ENCODE results near the gene PROB1. TPM values are rescaled to one million over a fixed set of nuclear protein-coding genes. Genes with fewer than 3 reads are reported as not detected.

PROB1 gene
- total RNA-seq, 1 experiment from 2014 or later: 3.4 TPM

- H3K4me3 Mint-ChIP-seq: peak within 1 kb of the TSS; percentile 91 to 94
These were observed 9.0 kb upstream of the PROB1 start, which contains the start of gene SPATA24 for GRCh38 chr5:139403787-139404483. TSS of gene SPATA24 (minus strand) at chr5:139404089. CDS start at chr5:139404060, 29 bp downstream.

More at GRCh38 chr5:139403787-139404483, 9.0 kb upstream of the PROB1 start, which contains the start of gene SPATA24:
- peak within 1 kb of the TSS; percentile 51 for H2AFZ ChIP-seq (ENCODE audit: low read length)
- no peak within 1 kb of the TSS for H3K56ac ChIP-seq (ENCODE audit: insufficient read length, low read depth, low read length)
- H3K4me2 ChIP-seq (ENCODE audit: insufficient read depth, insufficient read length, low read length): peak within 1 kb of the TSS; percentile 74
- no peak within 1 kb of the TSS for H2BK12ac ChIP-seq (ENCODE audit: insufficient read length, low read depth, low read length)
- H3K36me3 Mint-ChIP-seq (ENCODE audit: insufficient read depth in 1 of 3, low read depth in 3 of 3): peaks cover 4 to 20% (median 16%) of the 10 kb centered on the region in 3 experiments
- H2BK5ac ChIP-seq (ENCODE audit: insufficient read length, low read length): no peak within 1 kb of the TSS
- H3K27ac Mint-ChIP-seq: peak within 1 kb of the TSS; percentile 99 to 100 (median 100)
- H3K79me1 ChIP-seq (ENCODE audit: insufficient read depth, low read depth, low read length, poor library complexity, severe bottlenecking): no peaks in the 10 kb centered on the region
- H3K79me2 ChIP-seq (ENCODE audit: insufficient read depth, low read length): no peaks in the 10 kb centered on the region
- H2BK15ac ChIP-seq (ENCODE audit: low read depth, low read length): no peak within 1 kb of the TSS
- H3K27me3 Mint-ChIP-seq (ENCODE audit: low read depth): peaks cover 2% of the 10 kb centered on the region; the same call in 1 of the 2 replicates
- H3K9me3 Mint-ChIP-seq: no peaks in the 10 kb centered on the region
- H3K14ac ChIP-seq (ENCODE audit: insufficient read depth, low read length): peak within 1 kb of the TSS; percentile 98
- no peak within 1 kb of the TSS for H2BK20ac ChIP-seq (ENCODE audit: low read depth, low read length, poor library complexity, severe bottlenecking)
- H3K27ac ChIP-seq (ENCODE audit: insufficient read length, low read depth, low read length): peak within 1 kb of the TSS; percentile 79
- no peaks in the 10 kb centered on the region for H3K23me2 ChIP-seq (ENCODE audit: insufficient read length, low read depth, low read length, poor library complexity, severe bottlenecking)
- no peak within 1 kb of the TSS for H2BK120ac ChIP-seq (ENCODE audit: low read depth, low read length, poor library complexity, severe bottlenecking)
- H3T11ph ChIP-seq (ENCODE audit: low read length): no peak within 1 kb of the TSS
- H3K4ac ChIP-seq (ENCODE audit: low read depth, low read length): no peak within 1 kb of the TSS
- no CpG with 5 or more reads among the region's 41 CpGs for WGBS (ENCODE audit: extremely low coverage, insufficient read length, low lambda C conversion rate)
- H3K9ac ChIP-seq (ENCODE audit: extremely low read depth, insufficient read length, low read length): peak within 1 kb of the TSS; percentile 77
- peak within 1 kb of the TSS; percentile 98 for H3K18ac ChIP-seq (ENCODE audit: insufficient read length, low read depth, low read length)
- peaks cover 2% of the 10 kb centered on the region; the same call in 1 of the 2 replicates for H3K4me1 ChIP-seq (ENCODE audit: insufficient read depth, low read length)
- no peak for TF ChIP-seq CTCF (conservative IDR thresholded peaks at IDR 0.05)
- H4K8ac ChIP-seq (replicated peaks; ENCODE audit: insufficient read length, low read depth, low read length): no peak within 1 kb of the TSS
- H3K9me3 ChIP-seq (ENCODE audit: control insufficient read depth, low read depth, low read length): no peaks in the 10 kb centered on the region
- H3K23ac ChIP-seq (ENCODE audit: insufficient read length, low read depth, low read length): no peak within 1 kb of the TSS
- DNase-seq: peak; percentile 98
- H2AK5ac ChIP-seq (ENCODE audit: insufficient read length, low read length): no peak within 1 kb of the TSS
- no peaks in the 10 kb centered on the region for H4K20me1 ChIP-seq (ENCODE audit: control insufficient read depth, insufficient read depth, insufficient read length)
- H4K5ac ChIP-seq (ENCODE audit: insufficient read length, low read depth, low read length): no peak within 1 kb of the TSS
- peaks cover 16 to 20% of the 10 kb centered on the region in 2 experiments for H3K4me1 Mint-ChIP-seq
- no peak within 1 kb of the TSS for H4K91ac ChIP-seq (ENCODE audit: insufficient read length, low read depth, low read length)
- H3K27me3 ChIP-seq (ENCODE audit: insufficient read depth, low read length): no peaks in the 10 kb centered on the region
